ENCODE measurements around the gene SREBF1.

DNA sequence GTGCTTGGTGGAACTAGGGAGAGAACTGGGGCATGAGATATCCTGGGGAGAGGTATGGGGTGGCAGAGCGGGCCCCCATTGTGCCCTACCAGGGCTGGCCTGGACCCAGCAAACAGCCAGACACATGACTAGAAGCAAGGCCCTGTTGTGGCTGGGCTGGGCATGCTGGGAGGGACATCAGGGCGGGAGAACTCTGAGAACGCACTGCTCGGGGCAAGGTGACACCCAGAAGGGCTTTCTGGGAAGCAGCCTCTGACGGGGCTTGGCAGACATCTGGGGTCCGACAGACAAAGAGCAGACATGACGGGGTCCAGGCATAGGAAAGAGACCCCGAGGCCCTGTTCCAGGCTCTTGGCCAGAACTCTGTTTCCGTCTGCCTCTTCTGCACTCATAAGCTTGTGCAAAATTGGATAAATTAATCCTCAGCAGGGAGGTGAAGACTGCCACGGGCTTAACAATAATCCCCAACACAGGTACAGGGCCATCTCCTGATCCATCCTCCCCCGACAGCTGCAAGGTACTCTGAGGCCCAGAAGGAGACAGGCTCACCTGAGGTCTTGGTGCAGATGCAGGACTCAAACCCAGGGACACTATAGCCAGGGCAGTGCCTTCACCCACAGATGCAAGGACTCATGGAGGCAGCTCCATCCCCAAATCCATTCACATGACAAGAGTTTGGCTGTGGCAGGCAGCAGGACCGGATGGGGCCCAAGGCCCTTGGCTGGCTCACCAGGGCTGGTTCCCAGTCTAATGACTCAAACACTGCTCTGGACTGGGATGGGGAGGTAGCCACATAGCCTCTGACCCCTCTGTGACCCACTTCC, 5.4 kb downstream of the SREBF1 start:
- TF ChIP-seq, protein P1, sequence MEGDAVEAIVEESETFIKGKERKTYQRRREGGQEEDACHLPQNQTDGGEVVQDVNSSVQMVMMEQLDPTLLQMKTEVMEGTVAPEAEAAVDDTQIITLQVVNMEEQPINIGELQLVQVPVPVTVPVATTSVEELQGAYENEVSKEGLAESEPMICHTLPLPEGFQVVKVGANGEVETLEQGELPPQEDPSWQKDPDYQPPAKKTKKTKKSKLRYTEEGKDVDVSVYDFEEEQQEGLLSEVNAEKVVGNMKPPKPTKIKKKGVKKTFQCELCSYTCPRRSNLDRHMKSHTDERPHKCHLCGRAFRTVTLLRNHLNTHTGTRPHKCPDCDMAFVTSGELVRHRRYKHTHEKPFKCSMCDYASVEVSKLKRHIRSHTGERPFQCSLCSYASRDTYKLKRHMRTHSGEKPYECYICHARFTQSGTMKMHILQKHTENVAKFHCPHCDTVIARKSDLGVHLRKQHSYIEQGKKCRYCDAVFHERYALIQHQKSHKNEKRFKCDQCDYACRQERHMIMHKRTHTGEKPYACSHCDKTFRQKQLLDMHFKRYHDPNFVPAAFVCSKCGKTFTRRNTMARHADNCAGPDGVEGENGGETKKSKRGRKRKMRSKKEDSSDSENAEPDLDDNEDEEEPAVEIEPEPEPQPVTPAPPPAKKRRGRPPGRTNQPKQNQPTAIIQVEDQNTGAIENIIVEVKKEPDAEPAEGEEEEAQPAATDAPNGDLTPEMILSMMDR (IDR thresholded peaks at IDR 0.05), result no peak
- no peak for TF ChIP-seq POLR2A (IDR thresholded peaks at IDR 0.05)
